Muscle of arm (tissue), 12 donors: ENCODE results near the gene HNRNPK. TPM values are rescaled to one million over a fixed set of nuclear protein-coding genes. Genes with fewer than 3 reads are reported as not detected.
A peak's percentile ranks its signal among the peaks of the same experiment; 100 is the strongest.

Source experiments
- DNase-seq: peaks from one replicate; pipeline ENCODE4 v3.0.0-alpha.2; 2013
- polyA plus RNA-seq, 12 donors: library from polyadenylated mRNA; unstranded; fragments of 120-200 nt; gene quantifications; one replicate each; pipeline ENCODE4 v1.2.1, GENCODE V29; 2013; ENCODE audit not compliant: insufficient read length in 12 of 12

Gene HNRNPK
- polyA plus RNA-seq, 12 donors: 392 to 654 (median 541) TPM; not detected in 1

DNA sequence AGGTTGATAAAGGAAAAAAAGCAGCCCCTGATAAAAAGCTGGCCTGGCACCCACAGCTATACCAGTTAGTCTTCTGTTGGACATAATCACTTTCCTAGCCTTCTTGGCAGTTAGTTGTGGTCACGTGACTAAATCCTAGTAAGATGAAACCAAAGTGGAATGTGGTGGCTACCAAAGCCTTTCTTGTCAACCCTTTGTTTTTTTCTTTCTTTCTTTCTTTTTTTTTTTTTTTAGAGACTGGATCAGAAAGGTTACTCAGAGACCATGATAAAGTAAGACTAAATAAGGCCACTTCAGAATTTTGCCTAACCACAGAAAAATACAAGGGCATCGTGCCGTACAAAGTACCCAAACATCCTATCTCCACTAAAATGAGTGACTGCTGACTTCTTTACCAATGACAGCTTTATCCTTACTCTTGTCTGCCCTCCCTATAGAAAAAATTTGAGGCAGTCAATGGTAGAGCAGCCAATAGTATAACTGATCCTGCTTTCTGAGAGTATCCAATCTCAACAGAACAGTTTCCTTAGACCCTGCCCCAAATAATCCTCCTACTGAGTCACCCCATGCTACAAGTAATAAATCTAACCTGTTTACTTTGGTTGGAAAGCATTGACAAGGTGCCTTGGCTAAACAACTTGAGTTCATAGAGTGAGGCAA lies 44.6 kb downstream of the HNRNPK start:
- no peak for DNase-seq

DNA sequence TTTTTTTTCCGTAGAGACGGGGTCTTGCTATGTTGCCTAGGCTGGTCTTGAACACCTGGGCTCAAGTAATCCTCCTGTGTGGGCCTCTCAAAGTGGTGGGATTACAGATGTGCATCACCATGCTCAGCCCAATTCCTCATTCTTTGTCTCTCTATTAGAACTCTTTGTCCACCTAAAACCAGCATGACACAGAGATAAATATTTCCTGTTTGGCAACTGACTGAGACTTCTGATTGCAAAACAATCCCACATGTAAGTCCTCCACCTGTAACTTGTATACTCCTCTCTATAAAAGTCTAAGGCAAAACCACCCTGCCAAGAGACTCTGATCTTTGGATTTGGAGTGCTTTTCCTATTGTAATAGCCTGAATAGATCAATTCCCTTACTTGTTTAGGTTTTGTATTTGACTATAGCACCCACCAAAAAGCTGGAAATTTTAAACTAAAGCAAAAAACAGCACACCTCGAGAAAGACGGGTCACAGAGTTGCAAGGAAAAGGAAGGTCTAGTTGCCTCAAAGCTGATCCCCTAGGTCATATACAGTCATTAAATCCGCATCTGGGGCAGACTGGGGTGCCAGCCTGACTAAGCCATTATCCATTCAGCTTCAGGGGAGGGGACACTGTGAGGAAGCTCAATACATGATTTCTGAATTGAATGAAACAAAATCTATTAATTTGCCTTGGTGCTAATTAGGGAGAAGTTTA lies 45.3 kb downstream of the HNRNPK start:
- DNase-seq: no peak

DNA sequence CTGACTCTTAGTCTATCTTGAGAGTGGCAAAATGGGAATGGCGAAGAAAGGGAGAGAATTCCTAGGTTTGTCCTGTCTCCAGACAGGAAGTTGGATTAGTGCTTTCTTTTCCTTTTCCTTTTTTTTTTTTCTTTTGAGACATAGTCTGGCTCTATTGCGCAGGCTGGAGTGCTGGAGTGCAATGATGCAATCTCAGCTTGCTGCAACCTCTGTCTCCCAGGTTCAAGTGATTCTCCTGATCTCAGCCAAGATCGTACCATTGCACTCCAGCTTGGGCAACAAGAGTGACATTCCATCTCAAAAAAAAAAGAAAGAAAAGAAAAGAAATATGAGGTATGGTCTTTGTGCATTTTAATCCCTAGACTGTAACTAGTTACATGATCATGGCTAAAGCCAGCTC lies 46.2 kb downstream of the HNRNPK start:
- DNase-seq: no peak

DNA sequence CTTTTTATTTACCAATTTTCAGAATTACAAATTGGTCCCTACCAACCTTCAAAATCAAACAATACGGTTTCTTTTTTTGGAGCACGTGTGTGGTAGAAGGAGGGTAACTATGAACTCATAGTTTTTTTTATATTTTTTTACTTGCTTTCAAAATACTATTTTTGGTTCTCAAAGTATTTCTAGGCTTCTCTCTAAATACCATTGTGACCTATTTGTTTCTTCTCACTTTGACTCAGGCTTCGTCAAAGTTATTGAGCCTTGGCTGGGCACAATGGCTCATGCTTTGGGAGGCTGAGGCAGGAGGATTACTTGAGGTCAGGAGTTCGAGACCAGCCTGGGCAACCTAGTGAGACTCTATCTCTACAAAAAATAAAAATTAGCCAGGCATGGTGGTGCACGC lies 47.2 kb downstream of the HNRNPK start:
- no peak for DNase-seq

DNA sequence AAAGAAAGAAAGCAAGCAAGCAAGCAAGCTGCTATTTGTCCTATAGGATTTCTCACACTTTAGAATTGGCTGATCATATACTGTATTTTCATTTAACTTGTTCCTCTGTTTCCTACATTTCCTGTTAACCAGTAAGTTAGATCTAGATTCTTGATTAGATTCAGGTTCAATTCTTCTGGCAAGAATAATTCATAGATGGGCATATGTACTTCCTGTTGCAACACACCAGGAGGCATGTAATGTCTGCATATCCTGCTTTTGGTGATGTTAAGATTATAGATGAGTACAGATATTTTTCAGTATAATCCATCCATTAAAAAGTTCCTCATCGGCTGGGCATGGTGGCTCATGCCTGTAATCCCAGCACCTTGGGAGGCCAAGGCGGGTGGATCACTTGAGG lies 48.0 kb downstream of the HNRNPK start:
- DNase-seq: no peak

DNA sequence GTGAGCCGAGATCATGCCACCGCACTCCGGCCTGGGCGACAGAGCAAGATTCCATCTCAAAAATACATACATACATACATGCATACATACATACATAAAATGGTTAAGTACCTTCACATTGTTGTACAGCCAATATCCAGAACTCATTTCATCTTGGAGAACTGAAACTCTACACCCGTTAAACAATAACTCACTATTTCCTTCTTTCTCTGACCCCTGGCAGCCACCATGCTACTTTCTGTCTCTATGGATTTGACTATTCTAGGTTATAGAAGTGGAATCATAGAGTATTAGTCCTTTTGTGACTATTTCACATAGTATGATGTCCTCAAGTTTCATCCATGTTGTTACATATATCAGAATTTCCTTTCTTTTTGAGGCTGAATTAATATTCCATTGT lies 49.1 kb downstream of the HNRNPK start:
- DNase-seq: no peak

DNA sequence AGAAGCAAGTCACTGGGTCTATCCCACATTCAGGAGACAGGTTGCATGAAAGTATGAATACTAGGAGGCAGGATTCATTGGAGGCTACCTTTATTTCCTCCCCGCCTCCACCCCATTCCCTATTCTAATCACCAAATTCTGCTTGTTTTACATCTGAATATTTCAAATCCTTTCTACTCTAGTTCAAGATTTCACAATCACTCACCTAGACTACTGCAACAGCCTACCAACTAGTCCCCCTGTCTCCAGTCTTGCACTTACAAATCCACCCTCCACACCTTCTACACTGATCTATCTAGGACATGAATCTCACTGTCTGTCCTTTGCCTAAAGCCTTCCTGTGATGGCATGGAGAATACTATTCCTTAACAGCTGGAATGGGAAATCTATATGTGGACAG lies 52.4 kb downstream of the HNRNPK start:
- no peak for DNase-seq

DNA sequence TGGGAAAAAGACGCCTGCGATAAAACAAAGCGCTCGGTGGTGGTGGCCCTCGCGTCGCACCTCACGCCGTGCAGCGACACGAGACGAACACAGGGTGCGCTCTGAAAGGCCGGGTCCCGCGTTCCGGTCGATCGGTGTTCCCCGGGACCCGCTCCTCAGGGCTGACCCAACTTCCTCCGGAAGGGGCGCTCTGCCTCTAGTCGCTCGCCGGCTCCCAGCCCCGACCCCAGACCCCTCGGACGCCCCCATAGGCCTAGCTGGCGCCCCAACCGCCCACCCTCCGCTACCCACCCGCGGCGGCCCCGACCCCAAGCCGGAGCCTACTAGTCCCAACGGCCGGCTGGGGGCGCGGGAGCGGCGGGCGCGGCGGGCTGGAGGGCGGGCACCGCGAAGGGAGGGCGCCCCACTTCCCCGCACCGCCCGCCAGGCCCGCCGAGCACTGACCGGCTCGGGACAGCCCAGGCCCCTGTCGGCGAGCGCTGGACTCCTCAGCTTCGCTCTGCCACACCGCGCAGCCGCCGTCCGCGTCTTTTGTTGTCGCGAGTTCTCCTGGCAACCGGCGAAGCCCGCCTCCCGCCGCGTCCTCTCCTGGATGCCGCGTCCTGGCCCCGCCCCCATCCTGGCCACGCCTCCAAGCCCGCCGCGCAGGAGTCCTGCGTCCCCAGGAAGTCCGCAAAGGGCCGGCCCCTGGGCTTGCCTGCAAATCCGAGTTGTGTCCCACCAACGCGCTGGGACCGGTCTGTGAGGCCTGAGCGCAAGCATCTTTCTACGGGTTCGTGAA lies 58.9 kb downstream of the HNRNPK start, which contains the start of gene KIF27:
KIF27 (minus strand) TSS at position 506 of the 781 bp plus-strand sequence. CDS start 5,841 bp downstream, outside the sequence.
- DNase-seq: peak; percentile 97

DNA sequence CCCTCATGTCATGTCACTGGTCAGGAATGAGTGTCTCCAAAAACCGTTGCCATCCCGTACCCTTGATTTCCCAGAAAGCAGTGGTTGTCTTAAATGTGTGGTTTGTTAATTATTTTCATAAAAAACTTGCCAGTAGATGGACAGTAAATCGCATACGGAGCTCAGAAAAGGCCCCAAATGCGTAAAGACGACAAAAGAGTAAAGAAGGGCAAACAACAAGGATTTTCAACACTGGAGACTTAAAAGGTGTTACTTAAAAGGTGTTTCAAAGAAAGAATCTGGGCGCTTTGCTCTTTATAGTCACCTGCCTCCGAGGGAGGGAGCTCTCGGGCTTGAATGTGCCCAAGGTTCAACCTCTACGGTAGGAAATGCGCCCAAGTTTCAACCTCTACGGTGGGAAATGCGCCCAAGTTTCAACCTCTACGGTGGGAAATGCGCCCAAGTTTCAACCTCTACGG lies 59.5 kb downstream of the HNRNPK start:
- peak; percentile 57 for DNase-seq

DNA sequence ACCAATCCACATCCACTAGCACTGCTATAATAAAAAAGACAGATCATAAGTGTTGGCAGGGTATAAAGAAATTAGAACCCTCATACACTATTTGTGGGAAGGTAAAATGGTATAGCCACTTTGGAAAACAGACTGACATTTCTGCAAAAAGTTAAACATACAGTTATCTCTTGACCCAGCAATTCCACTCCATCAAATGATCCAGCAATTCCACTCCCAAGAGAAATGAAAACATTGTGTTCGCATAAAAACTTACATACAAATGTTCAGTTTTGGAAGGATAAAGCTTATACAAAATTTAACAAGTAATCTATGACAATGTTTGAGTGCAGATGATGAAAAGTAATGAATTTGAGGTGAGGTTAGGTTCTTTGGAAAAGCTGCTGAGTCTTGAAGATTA lies 60.9 kb downstream of the HNRNPK start:
- no peak for DNase-seq

Other genes with a start within 250 kb of the HNRNPK start
- 10 to 100 TPM in 10 of 12 donors, 1 to 10 TPM in 1, not detected in 1; 9.5 to 23.0 (median 18.8) TPM for gene GKAP1, start 162.4 kb downstream of the HNRNPK start, polyA plus RNA-seq
- gene KIF27, start 58.8 kb downstream of the HNRNPK start, polyA plus RNA-seq: 10 to 100 TPM in 3 of 12 donors, 1 to 10 TPM in 8, not detected in 1; 5.4 to 20.4 (median 8.0) TPM
- 10 to 100 TPM in 7 of 12 donors, 1 to 10 TPM in 4, not detected in 1; 8.8 to 13.2 (median 11.3) TPM for gene RMI1, start 590 bp upstream of the HNRNPK start, polyA plus RNA-seq